Naive thymus-derived CD4-positive, alpha-beta T cell (primary cell): Measurements from ENCODE around the gene FOXA3. TPM values are rescaled to one million over a fixed set of nuclear protein-coding genes. Genes with fewer than 3 reads are reported as not detected.
"Not testable (repeated sequence)": the region's sequence is repeated elsewhere in the genome, so short reads cannot be mapped to it uniquely, and the experiment has no call there.

Experiments used
- ATAC-seq: fragments of 150-1000 bp; cut with Tn5 transposase; 2 replicates; pipeline ENCODE4 v1.10.0; 2021; ENCODE audit warnings: mild to moderate bottlenecking, moderate library complexity
- CTCF ChIA-PET: fragments of 350-600 bp; sonication (Branson Sonifier 250); formaldehyde crosslinking; loops from one replicate; lab custom pipeline; 2021; ENCODE audit warnings: antibody characterized with exemption; lab: Charles Lee
- POLR2A ChIA-PET: fragments of 350-600 bp; sonication (Branson Sonifier 250); formaldehyde crosslinking; loops from one replicate; lab custom pipeline; 2021; ENCODE audit warnings: antibody characterized with exemption, inconsistent platforms; lab: Charles Lee
- DNase-seq, 9 donors: peaks; one replicate each; pipeline versions ENCODE4 v3.0.0 to v3.0.0-alpha.2; 2020 to 2022; ENCODE audit warnings: mixed read lengths in 1 of 9
- H3K27ac ChIP-seq: one replicate; pipeline ENCODE4 v1.7.0; 2013; ENCODE audit warnings: mild to moderate bottlenecking, low read depth, low read length, moderate library complexity
- H3K27me3 ChIP-seq, 2 donors: one replicate each; pipeline ENCODE4 v1.7.0; 2013; ENCODE audit warnings: low read length in 2 of 2, mild to moderate bottlenecking in 2 of 2, moderate library complexity in 2 of 2; ENCODE audit not compliant: control insufficient read depth in 2 of 2, insufficient read depth in 2 of 2
- H3K36me3 ChIP-seq, 3 experiments: 1 replicate in 2 of 3; 2 replicates in 1 of 3; pipeline ENCODE4 v1.7.0; 2013; ENCODE audit warnings: low read length in 3 of 3, mild to moderate bottlenecking in 3 of 3, moderate library complexity in 1 of 3; ENCODE audit not compliant: insufficient read depth in 3 of 3, control insufficient read depth in 2 of 3
- H3K4me1 ChIP-seq, 2 donors: one replicate each; pipeline ENCODE4 v1.7.0; 2013; ENCODE audit warnings: low read length in 2 of 2, mild to moderate bottlenecking in 2 of 2, moderate library complexity in 1 of 2; ENCODE audit not compliant: control insufficient read depth in 2 of 2, insufficient read depth in 2 of 2
- H3K4me3 ChIP-seq: 2 replicates; pipeline ENCODE4 v1.7.0; 2013; ENCODE audit warnings: mild to moderate bottlenecking, low read length
- H3K9me3 ChIP-seq, 3 experiments: 1 replicate in 2 of 3; 2 replicates in 1 of 3; pipeline ENCODE4 v1.7.0; 2013; ENCODE audit warnings: low read length in 3 of 3; ENCODE audit not compliant: control insufficient read depth in 2 of 3
- H3K27ac Mint-ChIP-seq, 9 donors: one replicate each; pipeline ENCODE4 v1.8.0; 2020 to 2022; ENCODE audit warnings: mixed read lengths in 9 of 9, mild to moderate bottlenecking in 8 of 9, moderate library complexity in 5 of 9, inconsistent platforms in 2 of 9
- H3K27me3 Mint-ChIP-seq, 5 donors: one replicate each; pipeline ENCODE4 v1.8.0; 2021 to 2022; ENCODE audit warnings: mixed read lengths in 5 of 5, mild to moderate bottlenecking in 1 of 5
- H3K36me3 Mint-ChIP-seq, 5 donors: one replicate each; pipeline ENCODE4 v1.8.0; 2020 to 2022; ENCODE audit warnings: mixed read lengths in 5 of 5, mild to moderate bottlenecking in 3 of 5, inconsistent platforms in 1 of 5
- H3K4me1 Mint-ChIP-seq, 7 donors: one replicate each; pipeline ENCODE4 v1.8.0; 2020 to 2022; ENCODE audit warnings: mixed read lengths in 7 of 7, mild to moderate bottlenecking in 3 of 7, inconsistent platforms in 1 of 7
- H3K4me3 Mint-ChIP-seq, 10 donors: one replicate each; pipeline ENCODE4 v1.8.0; 2020 to 2022; ENCODE audit warnings: mild to moderate bottlenecking in 10 of 10, mixed read lengths in 10 of 10, moderate library complexity in 6 of 10, inconsistent platforms in 2 of 10
- H3K9me3 Mint-ChIP-seq, 11 donors: one replicate each; pipeline ENCODE4 v1.8.0; 2020 to 2022; ENCODE audit warnings: mixed read lengths in 11 of 11, mild to moderate bottlenecking in 4 of 11, inconsistent platforms in 1 of 11, moderate library complexity in 1 of 11
- intact Hi-C, 2 donors: fragments of 100-400 bp; cut with micrococcal nuclease; formaldehyde crosslinking; loops; one replicate each; pipeline ENCODE4 v1.15.1; 2023
- polyA plus RNA-seq, 2 donors: library from polyadenylated mRNA; unstranded; fragments of 300-500 nt; fragmentation: Illumina TruSeq; gene quantifications; one replicate each; pipeline ENCODE4 v1.2.3, GENCODE V29; 2021
- total RNA-seq, 6 experiments: library from RNA in 5 of 6; stranded (reverse) in 5 of 6; gene quantifications; 1 replicate in 5 of 6; 2 replicates in 1 of 6; pipeline ENCODE4 v1.2.3 and lab custom pipeline; 2021 to 2026

The FOXA3 gene
- total and polyA plus RNA-seq, 7 experiments from 2014 or later = not detected

- no peak overlapping the region for H3K4me3 ChIP-seq
- H3K36me3 Mint-ChIP-seq = peaks cover 0 to 1% (median 0%) of the 10 kb centered on the region in 5 donors
- POLR2A ChIA-PET = no interaction called here
Measured at GRCh38 chr19:45866400-45867176, 2.5 kb downstream of the FOXA3 start.

GRCh38 chr19:45867241-45867640, 3.1 kb downstream of the FOXA3 start:
- H3K36me3 Mint-ChIP-seq, ATAC-seq, H3K27me3 ChIP-seq, POLR2A ChIA-PET, H3K4me3 ChIP-seq, H3K27ac ChIP-seq, H3K9me3 Mint-ChIP-seq, H3K4me3 Mint-ChIP-seq, H3K9me3 ChIP-seq, H3K27ac Mint-ChIP-seq, H3K36me3 ChIP-seq, DNase-seq: not testable (repeated sequence)
- Mint-ChIP-seq H3K4me1 (peaks cover 11 to 19% (median 13%) of the 10 kb centered on the region in 7 donors), H3K27me3 (peaks cover 6 to 42% (median 21%) of the 10 kb centered on the region in 5 donors)
- intact Hi-C loops = loop anchor here in 1 of 2 donors (10.0 kb wide), 1 partner anchor 988 kb away; the partner anchor contains the start of gene AP2S1
- H3K4me1 ChIP-seq = peaks cover 9 to 11% of the 10 kb centered on the region in 2 donors
- CTCF ChIA-PET = interaction anchor here (0.6 kb wide), 1 partner anchor 187 kb away, joined by 3 read pairs; no protein-coding TSS in a partner anchor

More at GRCh38 chr19:45866400-45867176, 2.5 kb downstream of the FOXA3 start:
- Mint-ChIP-seq H3K9me3 (no peaks in the 10 kb centered on the region), H3K27ac (no peak overlapping the region), H3K4me3 (no peak overlapping the region), H3K27me3 (peaks cover 6 to 42% (median 21%) of the 10 kb centered on the region in 5 donors), H3K4me1 (peaks cover 14 to 25% (median 19%) of the 10 kb centered on the region in 7 donors)
- no peak for DNase-seq
- ATAC-seq = no peak
- intact Hi-C loops = loop anchor here in 1 of 2 donors (10.0 kb wide), 1 partner anchor 988 kb away; the partner anchor contains the start of gene AP2S1
- CTCF ChIA-PET = interaction anchor here (0.6 kb wide), 1 partner anchor 186 kb away, joined by 3 read pairs; no protein-coding TSS in a partner anchor
- Histone ChIP-seq H3K27me3 (peaks cover 0 to 4% of the 10 kb centered on the region in 2 donors), H3K9me3 (no peaks in the 10 kb centered on the region), H3K4me1 (peaks cover 12 to 15% of the 10 kb centered on the region in 2 donors), H3K27ac (no peak overlapping the region), H3K36me3 (peaks cover 0 to 4% (median 0%) of the 10 kb centered on the region in 3 experiments)

- CTCF ChIA-PET = no interaction called here
- no peaks in the 10 kb centered on the region for H3K36me3 ChIP-seq
- no peaks in the 10 kb centered on the region for H3K9me3 ChIP-seq
- no peaks in the 10 kb centered on the region for H3K9me3 Mint-ChIP-seq
- no peak overlapping the region for H3K4me3 ChIP-seq
- H3K4me1 ChIP-seq = no peaks in the 10 kb centered on the region
- H3K4me1 Mint-ChIP-seq = peaks cover 0 to 2% (median 0%) of the 10 kb centered on the region in 7 donors
- H3K27me3 Mint-ChIP-seq = peaks cover 2 to 31% (median 5%) of the 10 kb centered on the region in 5 donors
- ATAC-seq (no peak), DNase-seq (no peak)
- H3K27me3 ChIP-seq = no peaks in the 10 kb centered on the region
- H3K36me3 Mint-ChIP-seq = no peaks in the 10 kb centered on the region
- no peak overlapping the region for H3K4me3 Mint-ChIP-seq
- no peak overlapping the region for H3K27ac Mint-ChIP-seq
- POLR2A ChIA-PET = no interaction called here
- no peak overlapping the region for H3K27ac ChIP-seq
- intact Hi-C loops = no loop called here
Measured at GRCh38 chr19:45870798-45871197, 6.7 kb downstream of the FOXA3 start.

GRCh38 chr19:45872095-45872919, 8.2 kb downstream of the FOXA3 start:
- intact Hi-C loops = no loop called here
- no peaks in the 10 kb centered on the region for H3K36me3 ChIP-seq
- no peak for ATAC-seq
- Mint-ChIP-seq H3K4me1 (peaks cover 7 to 10% (median 10%) of the 10 kb centered on the region in 7 donors), H3K27ac (no peak overlapping the region), H3K9me3 (no peaks in the 10 kb centered on the region), H3K27me3 (peaks cover 8 to 29% (median 10%) of the 10 kb centered on the region in 5 donors), H3K36me3 (no peaks in the 10 kb centered on the region), H3K4me3 (no peak overlapping the region)
- no peak for DNase-seq
- CTCF ChIA-PET = no interaction called here
- H3K27ac ChIP-seq = no peak overlapping the region
- H3K27me3 ChIP-seq = no peaks in the 10 kb centered on the region
- H3K4me1 ChIP-seq = peaks cover 0 to 12% of the 10 kb centered on the region in 2 donors
- H3K4me3 ChIP-seq = no peak overlapping the region
- POLR2A ChIA-PET = no interaction called here
- H3K9me3 ChIP-seq = no peaks in the 10 kb centered on the region

- POLR2A ChIA-PET = no interaction called here
- no peaks in the 10 kb centered on the region for H3K9me3 Mint-ChIP-seq
- no peaks in the 10 kb centered on the region for H3K36me3 Mint-ChIP-seq
- ATAC-seq (no peak), DNase-seq (no peak)
- Histone ChIP-seq H3K4me1 (peaks cover 0 to 12% of the 10 kb centered on the region in 2 donors), H3K4me3 (no peak overlapping the region), H3K27ac (no peak overlapping the region), H3K27me3 (no peaks in the 10 kb centered on the region), H3K36me3 (no peaks in the 10 kb centered on the region), H3K9me3 (no peaks in the 10 kb centered on the region)
- CTCF ChIA-PET = no interaction called here
- intact Hi-C loops = no loop called here
- H3K27ac Mint-ChIP-seq = no peak overlapping the region
- peaks cover 7 to 18% (median 14%) of the 10 kb centered on the region in 7 donors for H3K4me1 Mint-ChIP-seq
- peaks cover 8 to 26% (median 17%) of the 10 kb centered on the region in 5 donors for H3K27me3 Mint-ChIP-seq
- no peak overlapping the region for H3K4me3 Mint-ChIP-seq
Measured at GRCh38 chr19:45873219-45873772, 9.2 kb downstream of the FOXA3 start.

- Mint-ChIP-seq H3K27me3 (peaks cover 9 to 32% (median 23%) of the 10 kb centered on the region in 5 donors), H3K4me3 (no peak overlapping the region), H3K4me1 (peaks cover 13 to 23% (median 18%) of the 10 kb centered on the region in 7 donors), H3K9me3 (no peaks in the 10 kb centered on the region), H3K27ac (no peak overlapping the region), H3K36me3 (no peaks in the 10 kb centered on the region)
- H3K27me3 ChIP-seq = no peaks in the 10 kb centered on the region
- no peak overlapping the region for H3K27ac ChIP-seq
- intact Hi-C loops = no loop called here
- peaks cover 0 to 12% of the 10 kb centered on the region in 2 donors for H3K4me1 ChIP-seq
- no peak for DNase-seq
- H3K4me3 ChIP-seq = no peak overlapping the region
- H3K36me3 ChIP-seq = no peaks in the 10 kb centered on the region
- no peak for ATAC-seq
- ChIA-PET POLR2A (no interaction called here), CTCF (no interaction called here)
- H3K9me3 ChIP-seq = no peaks in the 10 kb centered on the region
Measured at GRCh38 chr19:45874620-45874966, 10.5 kb downstream of the FOXA3 start.
